BE2C (cell line): Measurements from ENCODE around the gene ZRSR2.
"Not testable (repeated sequence)": the region's sequence is repeated elsewhere in the genome, so short reads cannot be mapped to it uniquely, and the experiment has no call there.

Experiments
- DNase-seq: peaks from one replicate; pipeline ENCODE4 v3.0.0-alpha.2; 2020
- H3K27me3 ChIP-seq: fragments of 250-450 bp; sonication (Bioruptor Pico); 2 replicates; pipeline ENCODE4 v1.5.1; 2020; ENCODE audit warnings: mild to moderate bottlenecking
- H3K36me3 ChIP-seq: fragments of 250-450 bp; sonication (Bioruptor Pico); 2 replicates; pipeline ENCODE4 v1.5.1; 2020; ENCODE audit warnings: mild to moderate bottlenecking
- H3K4me1 ChIP-seq: fragments of 250-450 bp; sonication (Bioruptor Pico); 2 replicates; pipeline ENCODE4 v1.5.1; 2020
- H3K4me3 ChIP-seq: 2 replicates; pipeline ENCODE4 v1.5.1; 2011; ENCODE audit warnings: low read depth, low read length
- H3K9me3 ChIP-seq: fragments of 250-450 bp; sonication (Bioruptor Pico); 2 replicates; pipeline ENCODE4 v1.5.1; 2020
- CTCF ChIP-seq: IDR thresholded peaks from 2 replicates; pipeline ENCODE4 v1.5.1; 2012; ENCODE audit warnings: mild to moderate bottlenecking, low read depth, low read length

The ZRSR2 gene

GRCh38 chrX:15822922-15823321 lies 32.6 kb downstream of the ZRSR2 start:
- no peak for DNase-seq
- TF ChIP-seq CTCF: no peak
- Histone ChIP-seq H3K4me3 (no peak overlapping the region), H3K27me3 (no peaks in the 10 kb centered on the region), H3K9me3 (no peaks in the 10 kb centered on the region), H3K4me1 (no peaks in the 10 kb centered on the region), H3K36me3 (no peaks in the 10 kb centered on the region)

- Histone ChIP-seq H3K9me3 (no peaks in the 10 kb centered on the region), H3K27me3 (no peaks in the 10 kb centered on the region), H3K36me3 (no peaks in the 10 kb centered on the region), H3K4me1 (no peaks in the 10 kb centered on the region), H3K4me3 (no peak overlapping the region)
- no peak for DNase-seq
- no peak for TF ChIP-seq CTCF
These were observed 35.7 kb downstream of the ZRSR2 start for GRCh38 chrX:15825936-15826335.

- Histone ChIP-seq H3K9me3 (no peaks in the 10 kb centered on the region), H3K36me3 (no peaks in the 10 kb centered on the region), H3K4me3 (no peak overlapping the region), H3K27me3 (no peaks in the 10 kb centered on the region), H3K4me1 (no peaks in the 10 kb centered on the region)
- DNase-seq: no peak
- TF ChIP-seq CTCF: no peak
These were observed 38.9 kb downstream of the ZRSR2 start for GRCh38 chrX:15829217-15829616.

- H3K36me3 ChIP-seq, H3K27me3 ChIP-seq, DNase-seq, H3K4me1 ChIP-seq, H3K9me3 ChIP-seq, H3K4me3 ChIP-seq: not testable (repeated sequence)
These were observed 41.1 kb downstream of the ZRSR2 start for GRCh38 chrX:15831347-15831746.

GRCh38 chrX:15834053-15834452 lies 43.8 kb downstream of the ZRSR2 start:
- Histone ChIP-seq H3K27me3 (no peaks in the 10 kb centered on the region), H3K4me1 (no peaks in the 10 kb centered on the region), H3K36me3 (no peaks in the 10 kb centered on the region), H3K9me3 (no peaks in the 10 kb centered on the region), H3K4me3 (no peak overlapping the region)
- no peak for TF ChIP-seq CTCF
- DNase-seq: no peak

- no peak for DNase-seq
- Histone ChIP-seq H3K4me3 (no peak overlapping the region), H3K9me3 (no peaks in the 10 kb centered on the region), H3K4me1 (no peaks in the 10 kb centered on the region), H3K36me3 (no peaks in the 10 kb centered on the region), H3K27me3 (no peaks in the 10 kb centered on the region)
- no peak for TF ChIP-seq CTCF
These were observed 44.7 kb downstream of the ZRSR2 start for GRCh38 chrX:15834827-15835595.
